ENCODE data around the gene TCEAL1. TPM values are rescaled to one million over a fixed set of nuclear protein-coding genes. Genes with fewer than 3 reads are reported as not detected.

The TCEAL1 gene
- total and polyA plus RNA-seq, 2 donors (not counting 1 experiment from before 2014, with no cell fraction given): 12.5 to 16.7 TPM

DNA sequence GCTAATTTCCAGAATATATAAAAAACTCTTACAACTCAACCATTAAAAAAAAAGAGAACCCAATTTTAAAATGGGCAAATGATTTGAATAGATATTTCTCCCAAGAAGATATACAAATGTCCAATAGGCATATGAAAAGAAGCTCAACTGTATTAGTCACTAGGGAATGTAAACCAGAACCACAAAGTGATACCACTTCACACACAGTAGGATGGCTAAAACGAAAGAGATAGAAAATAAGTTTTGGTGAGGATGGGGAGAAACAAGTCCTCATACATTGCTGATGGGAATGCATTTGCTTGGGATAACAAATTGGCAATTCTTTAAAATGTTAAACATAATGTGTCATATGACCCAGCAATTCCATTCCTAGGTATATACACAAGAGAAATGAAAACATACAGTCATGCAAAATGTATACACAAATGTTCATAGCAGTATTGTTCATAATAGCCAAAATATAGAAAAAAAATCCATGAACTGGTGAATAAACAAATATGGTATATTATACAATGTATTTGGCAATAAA, 15.3 kb upstream of the TCEAL1 start:
- H3K4me1 Mint-ChIP-seq: peaks cover under 1% of the 10 kb centered on the region
- ChIA-PET POLR2A (no interaction called here), CTCF (no interaction called here)
- Histone ChIP-seq H4K20me1 (ENCODE audit: control insufficient read depth, insufficient read depth, low read length, poor library complexity, severe bottlenecking) (no peaks in the 10 kb centered on the region), H3K4me3 (ENCODE audit: control extremely low read depth in 1 of 5, extremely low read depth in 1 of 5, insufficient read depth in 1 of 5, low read depth in 2 of 5, low read length in 4 of 5) (no peak overlapping the region), H3K27ac (ENCODE audit: low read length in 2 of 2) (no peak overlapping the region), H3K4me1 (ENCODE audit: control insufficient read depth in 2 of 2, insufficient read depth in 2 of 2, low read length in 2 of 2) (peaks cover 0 to 4% of the 10 kb centered on the region in 2 donors), H3K79me2 (ENCODE audit: control insufficient read depth, insufficient read depth, low read length) (no peaks in the 10 kb centered on the region), H2AFZ (ENCODE audit: insufficient read depth, low read depth, low read length, poor library complexity, severe bottlenecking) (no peak overlapping the region), H3K4me2 (replicated peaks; ENCODE audit: low read depth, low read length, poor library complexity, severe bottlenecking) (no peak overlapping the region), H3K9me3 (ENCODE audit: control extremely low read depth in 1 of 3, control insufficient read depth in 2 of 3, insufficient read depth in 1 of 3, low read length in 2 of 3) (no peaks in the 10 kb centered on the region), H3K9ac (ENCODE audit: low read length) (no peak overlapping the region), H3K27me3 (replicated peaks in 1 of 4; ENCODE audit: control extremely low read depth in 1 of 4, control insufficient read depth in 3 of 4, insufficient read depth in 4 of 4, low read length in 3 of 4) (no peaks in the 10 kb centered on the region), H3K36me3 (replicated peaks in 1 of 2; ENCODE audit: control extremely low read depth in 1 of 2, control insufficient read depth in 1 of 2, extremely low read depth in 1 of 2, insufficient read depth in 2 of 2, low read length in 1 of 2) (no peaks in the 10 kb centered on the region)
- H3K9me3 Mint-ChIP-seq (ENCODE audit: insufficient read depth): no peaks in the 10 kb centered on the region
- no peaks in the 10 kb centered on the region for H3K27me3 Mint-ChIP-seq
- H3K4me3 Mint-ChIP-seq: no peak overlapping the region
- DNase-seq (no peak), ATAC-seq (ENCODE audit: low read depth) (no peak)
- WGBS (ENCODE audit: insufficient coverage): no CpG with 5 or more reads among the region's 1 CpG
- intact Hi-C loops (cut with micrococcal nuclease): no loop called here
- TF ChIP-seq, protein P1, sequence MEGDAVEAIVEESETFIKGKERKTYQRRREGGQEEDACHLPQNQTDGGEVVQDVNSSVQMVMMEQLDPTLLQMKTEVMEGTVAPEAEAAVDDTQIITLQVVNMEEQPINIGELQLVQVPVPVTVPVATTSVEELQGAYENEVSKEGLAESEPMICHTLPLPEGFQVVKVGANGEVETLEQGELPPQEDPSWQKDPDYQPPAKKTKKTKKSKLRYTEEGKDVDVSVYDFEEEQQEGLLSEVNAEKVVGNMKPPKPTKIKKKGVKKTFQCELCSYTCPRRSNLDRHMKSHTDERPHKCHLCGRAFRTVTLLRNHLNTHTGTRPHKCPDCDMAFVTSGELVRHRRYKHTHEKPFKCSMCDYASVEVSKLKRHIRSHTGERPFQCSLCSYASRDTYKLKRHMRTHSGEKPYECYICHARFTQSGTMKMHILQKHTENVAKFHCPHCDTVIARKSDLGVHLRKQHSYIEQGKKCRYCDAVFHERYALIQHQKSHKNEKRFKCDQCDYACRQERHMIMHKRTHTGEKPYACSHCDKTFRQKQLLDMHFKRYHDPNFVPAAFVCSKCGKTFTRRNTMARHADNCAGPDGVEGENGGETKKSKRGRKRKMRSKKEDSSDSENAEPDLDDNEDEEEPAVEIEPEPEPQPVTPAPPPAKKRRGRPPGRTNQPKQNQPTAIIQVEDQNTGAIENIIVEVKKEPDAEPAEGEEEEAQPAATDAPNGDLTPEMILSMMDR (IDR thresholded peaks at IDR 0.05): no peak
- no peak for TF ChIP-seq EZH2 (IDR thresholded peaks at IDR 0.05; ENCODE audit: borderline replicate concordance, insufficient read depth, low read depth, low read length, poor library complexity, severe bottlenecking)
- H3K27ac Mint-ChIP-seq: no peak overlapping the region

DNA sequence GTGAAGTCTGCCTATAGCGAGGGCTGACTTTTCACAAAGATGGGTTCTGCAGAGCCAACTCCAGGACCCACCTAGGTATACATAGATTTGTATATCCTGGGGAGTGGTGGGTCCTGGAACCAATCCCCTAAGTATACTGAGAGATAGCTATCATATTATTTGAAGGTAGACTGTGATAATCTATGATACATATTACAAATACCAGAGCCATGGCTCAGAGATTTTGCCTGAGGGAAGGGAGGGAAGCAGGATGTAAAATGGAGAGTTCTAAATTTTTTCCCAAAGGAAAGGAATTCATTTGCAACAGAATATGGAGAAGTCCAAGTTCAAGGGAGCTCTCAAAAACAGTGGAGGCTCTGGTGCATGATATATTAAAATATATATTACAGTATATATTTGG, 13.8 kb upstream of the TCEAL1 start:
- no peak overlapping the region for H3K4me2 ChIP-seq (replicated peaks; ENCODE audit: low read depth, low read length, poor library complexity, severe bottlenecking)
- no peak for ATAC-seq (ENCODE audit: low read depth)
- no peak overlapping the region for H3K27ac Mint-ChIP-seq

More for the DNA sequence above, 13.8 kb upstream of the TCEAL1 start:
- no peaks in the 10 kb centered on the region for H3K27me3 ChIP-seq (replicated peaks in 1 of 4; ENCODE audit: control extremely low read depth in 1 of 4, control insufficient read depth in 3 of 4, insufficient read depth in 4 of 4, low read length in 3 of 4)
- no peaks in the 10 kb centered on the region for H3K4me1 Mint-ChIP-seq
- no peak overlapping the region for H3K27ac ChIP-seq (ENCODE audit: low read length in 2 of 2)
- ChIA-PET CTCF (no interaction called here), POLR2A (no interaction called here)
- no peak overlapping the region for H2AFZ ChIP-seq (ENCODE audit: insufficient read depth, low read depth, low read length, poor library complexity, severe bottlenecking)
- H3K36me3 ChIP-seq (replicated peaks in 1 of 2; ENCODE audit: control extremely low read depth in 1 of 2, control insufficient read depth in 1 of 2, extremely low read depth in 1 of 2, insufficient read depth in 2 of 2, low read length in 1 of 2): no peaks in the 10 kb centered on the region
- no peak overlapping the region for H3K9ac ChIP-seq (ENCODE audit: low read length)
- DNase-seq: no peak
- no peak overlapping the region for H3K4me3 ChIP-seq (ENCODE audit: control extremely low read depth in 1 of 5, extremely low read depth in 1 of 5, insufficient read depth in 1 of 5, low read depth in 2 of 5, low read length in 4 of 5)
- H3K4me3 Mint-ChIP-seq: no peak overlapping the region
- H3K9me3 Mint-ChIP-seq (ENCODE audit: insufficient read depth): no peaks in the 10 kb centered on the region
- H3K4me1 ChIP-seq (ENCODE audit: control insufficient read depth in 2 of 2, insufficient read depth in 2 of 2, low read length in 2 of 2): no peaks in the 10 kb centered on the region
- H3K27me3 Mint-ChIP-seq: no peaks in the 10 kb centered on the region
- H4K20me1 ChIP-seq (ENCODE audit: control insufficient read depth, insufficient read depth, low read length, poor library complexity, severe bottlenecking): no peaks in the 10 kb centered on the region
- H3K79me2 ChIP-seq (ENCODE audit: control insufficient read depth, insufficient read depth, low read length): no peaks in the 10 kb centered on the region
- intact Hi-C loops (cut with micrococcal nuclease): no loop called here
- no CpG with 5 or more reads among the region's 1 CpG for WGBS (ENCODE audit: insufficient coverage)
- no peaks in the 10 kb centered on the region for H3K9me3 ChIP-seq (ENCODE audit: control extremely low read depth in 1 of 3, control insufficient read depth in 2 of 3, insufficient read depth in 1 of 3, low read length in 2 of 3)
- TF ChIP-seq, protein P1 (IDR thresholded peaks at IDR 0.05): no peak
- TF ChIP-seq EZH2 (IDR thresholded peaks at IDR 0.05; ENCODE audit: borderline replicate concordance, insufficient read depth, low read depth, low read length, poor library complexity, severe bottlenecking): no peak
